ENCODE data around the gene RNF141.

RNF141 gene, protein sequence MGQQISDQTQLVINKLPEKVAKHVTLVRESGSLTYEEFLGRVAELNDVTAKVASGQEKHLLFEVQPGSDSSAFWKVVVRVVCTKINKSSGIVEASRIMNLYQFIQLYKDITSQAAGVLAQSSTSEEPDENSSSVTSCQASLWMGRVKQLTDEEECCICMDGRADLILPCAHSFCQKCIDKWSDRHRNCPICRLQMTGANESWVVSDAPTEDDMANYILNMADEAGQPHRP

DNA sequence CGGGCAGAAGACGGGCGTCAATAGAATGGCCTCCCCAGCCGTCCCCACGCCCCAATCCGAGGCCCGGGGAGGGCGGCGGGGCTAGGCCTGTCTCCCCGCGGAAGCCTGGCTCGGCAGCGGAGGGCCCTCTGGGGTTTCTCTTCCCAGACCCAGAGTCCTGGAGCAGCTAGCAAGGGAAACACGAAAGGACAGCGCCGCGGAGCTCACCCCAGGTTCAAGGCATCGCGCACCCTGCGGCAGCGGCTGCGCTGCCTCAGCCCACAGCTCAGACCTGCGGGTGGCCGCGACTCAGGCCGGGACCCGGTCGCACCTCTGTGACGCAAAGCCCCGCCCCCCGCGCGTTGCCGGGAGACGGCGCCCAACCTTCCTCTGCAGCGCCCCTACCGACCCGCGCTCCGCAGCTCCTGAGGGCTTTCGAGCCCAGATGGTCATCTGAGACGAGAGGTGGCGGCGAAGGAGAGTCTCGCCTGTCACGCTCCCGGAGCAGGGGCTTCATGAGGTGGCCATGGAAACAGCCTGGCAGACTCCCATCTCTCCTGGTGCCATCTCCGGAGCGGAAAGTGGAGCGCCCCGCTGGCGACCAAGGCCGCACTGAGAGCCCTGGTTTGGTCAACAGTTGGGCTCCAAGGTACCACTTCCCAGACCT lies at the start of gene RNF141:
RNF141 (minus strand) TSS at position 273 of the 646 bp plus-strand sequence. CDS start 7,029 bp downstream, outside the sequence.
- DNase-seq, result peak; percentile 91 to 93

GRCh38 chr11:10590218-10590915 lies 49.4 kb upstream of the RNF141 start:
- no peak for DNase-seq

DNA sequence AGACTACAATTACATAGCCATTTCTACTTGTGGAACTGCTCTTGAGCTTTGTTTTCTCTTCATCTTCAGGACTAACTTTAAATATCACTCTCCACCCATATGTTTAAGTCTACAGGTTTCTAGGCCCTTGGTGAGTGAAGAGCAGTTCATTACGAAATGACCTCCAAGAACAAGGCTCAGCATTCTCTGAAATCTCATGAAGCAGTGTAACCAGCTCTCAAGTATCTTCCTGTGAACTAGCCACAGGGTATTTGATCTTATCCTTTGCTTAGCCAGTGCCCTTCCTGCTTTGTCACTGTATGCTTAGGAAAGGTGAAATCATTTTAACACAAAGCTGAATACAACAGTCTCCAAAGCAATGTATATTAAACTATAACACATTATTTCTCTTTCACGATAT lies 47.9 kb upstream of the RNF141 start:
- DNase-seq, result no peak

DNA sequence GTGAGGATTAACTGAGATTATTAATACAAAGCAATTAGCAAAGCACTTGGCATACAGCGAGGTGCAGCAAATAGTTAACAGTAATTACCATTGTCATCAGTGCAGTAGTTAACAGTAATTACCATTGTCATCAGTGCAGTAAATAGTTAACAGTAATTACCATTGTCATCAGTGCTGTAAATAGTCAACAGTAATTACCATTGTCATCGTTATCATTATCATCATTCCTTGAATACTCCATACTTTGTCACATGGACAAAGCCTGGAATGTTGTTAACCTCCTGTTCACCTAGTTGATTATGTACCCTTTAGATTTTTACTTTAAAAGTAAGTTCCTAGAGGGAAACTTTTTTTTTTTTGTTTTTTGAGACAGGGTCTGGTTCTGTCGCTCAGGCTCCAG lies 47.0 kb upstream of the RNF141 start:
- no peak for DNase-seq

GRCh38 chr11:10587388-10587787 lies 46.4 kb upstream of the RNF141 start:
- DNase-seq, result no peak

DNA sequence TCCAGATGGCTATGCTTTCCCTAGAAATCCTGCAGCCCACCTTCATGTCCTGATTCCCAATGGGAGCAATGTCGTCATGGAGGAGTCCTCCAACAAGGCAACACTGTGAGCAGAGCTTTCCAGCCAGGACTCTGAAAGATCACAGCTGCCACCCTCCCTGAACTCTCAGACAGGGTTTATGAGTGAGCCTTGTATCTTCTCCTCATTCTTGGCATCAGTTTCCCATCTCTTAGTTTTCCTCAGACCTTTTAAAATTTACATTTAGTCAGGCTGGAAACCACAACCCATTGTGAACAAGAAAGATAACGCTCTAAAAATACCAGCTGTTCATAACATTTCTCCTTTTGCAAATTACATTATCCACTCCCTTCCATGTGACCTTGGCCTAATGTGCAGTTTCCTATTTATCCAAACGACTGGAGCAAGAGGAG lies 43.1 kb upstream of the RNF141 start:
- no peak for DNase-seq

DNA sequence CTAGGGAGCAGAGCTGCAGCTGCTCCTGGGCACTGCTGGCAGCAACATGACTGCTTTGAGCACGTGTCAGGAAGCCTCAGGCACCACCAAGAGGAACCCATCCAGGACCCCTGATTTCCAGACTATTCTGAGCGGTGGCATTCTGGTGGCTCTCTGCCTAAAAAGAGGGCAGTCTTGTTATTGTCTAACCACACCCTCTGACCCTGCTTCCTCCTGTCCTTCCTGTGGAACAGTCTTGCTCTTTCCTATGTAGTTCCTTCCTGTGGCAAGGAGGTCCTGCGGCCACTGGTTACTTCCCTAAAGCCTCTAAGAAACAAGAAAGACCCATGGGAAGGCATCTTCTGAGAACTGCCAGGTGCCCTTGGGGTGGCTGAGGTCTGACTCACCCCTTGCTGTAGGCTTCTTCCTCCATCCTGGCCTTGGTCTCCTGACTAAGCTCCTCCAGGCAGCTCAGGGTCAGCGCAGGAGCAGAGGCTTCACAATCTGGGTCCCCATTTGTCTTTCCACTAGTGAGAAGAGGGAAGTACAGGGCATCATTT lies 40.6 kb upstream of the RNF141 start:
- peak; percentile 25 to 71 for DNase-seq

DNA sequence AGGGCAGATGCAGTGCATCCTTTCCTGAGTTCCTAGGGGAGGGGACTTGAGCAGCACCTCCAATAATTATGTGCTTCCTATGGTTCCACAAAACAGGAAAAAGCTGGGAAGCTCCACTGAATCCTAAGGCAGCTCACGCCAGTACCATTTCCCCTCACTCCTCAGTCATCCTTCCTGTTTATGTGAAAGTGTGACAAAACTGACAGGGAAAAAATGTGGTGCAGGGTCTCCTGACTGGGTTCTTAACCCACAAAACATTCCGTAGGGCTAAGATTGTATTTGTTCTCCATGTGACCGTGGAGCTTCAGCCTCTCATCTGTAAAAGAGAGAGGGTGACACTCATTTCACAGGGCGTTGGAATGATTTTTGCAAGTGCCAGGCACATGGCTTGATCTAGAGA lies 39.6 kb upstream of the RNF141 start:
- no peak for DNase-seq

DNA sequence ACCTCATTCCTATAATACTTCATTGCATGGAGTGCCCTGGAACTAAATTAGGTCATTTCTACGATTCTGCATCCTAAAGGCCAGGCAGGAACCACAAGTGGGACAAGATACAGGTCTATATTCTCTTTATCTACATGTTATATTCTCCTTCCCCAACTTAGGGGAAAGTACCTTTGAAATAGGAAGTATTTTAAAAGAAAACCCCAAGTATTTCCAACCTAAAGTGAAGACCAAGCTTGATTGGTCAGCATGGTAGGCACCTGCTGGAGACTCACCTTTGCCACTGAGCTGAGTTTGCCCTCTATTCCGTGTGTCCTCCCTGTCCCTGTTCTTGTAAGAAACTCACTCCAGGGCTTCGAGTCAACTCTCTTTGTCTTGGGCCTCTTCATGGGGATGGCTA lies 38.7 kb upstream of the RNF141 start:
- DNase-seq, result no peak

GRCh38 chr11:10576035-10576398 lies 35.0 kb upstream of the RNF141 start:
- DNase-seq, result no peak

DNA sequence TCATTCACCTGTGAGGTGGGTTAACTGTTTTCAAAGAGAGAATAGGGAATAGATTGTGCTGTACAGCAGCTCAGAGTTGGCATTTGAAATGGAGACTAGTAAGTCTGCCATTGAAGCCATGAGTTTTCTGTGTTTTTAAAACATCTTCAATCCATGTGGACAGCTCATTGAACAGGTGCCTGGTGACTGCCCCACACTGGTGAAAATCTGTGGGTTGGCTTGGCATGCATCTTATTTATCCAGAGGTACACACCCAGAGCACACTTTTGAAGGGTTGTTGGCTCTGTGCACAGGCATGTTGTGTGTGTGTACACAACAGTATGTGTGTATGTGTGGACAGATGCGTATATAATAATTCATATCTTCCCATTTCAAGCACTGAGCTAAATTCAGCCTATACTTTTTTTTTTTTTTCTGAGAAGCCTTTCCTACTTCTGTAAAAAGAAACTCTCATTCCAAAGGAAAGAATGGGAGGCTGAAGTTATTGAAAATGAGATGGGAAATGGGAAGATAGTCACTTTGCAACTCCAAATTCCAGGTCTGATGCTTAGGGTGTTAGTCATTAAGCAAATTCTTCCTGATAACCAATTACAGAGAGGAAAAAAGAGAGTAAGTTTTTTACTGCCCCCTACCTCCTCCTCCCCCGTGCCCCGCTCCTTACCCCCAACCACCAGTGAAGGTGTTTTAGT lies 34.5 kb upstream of the RNF141 start:
- no peak for DNase-seq

DNA sequence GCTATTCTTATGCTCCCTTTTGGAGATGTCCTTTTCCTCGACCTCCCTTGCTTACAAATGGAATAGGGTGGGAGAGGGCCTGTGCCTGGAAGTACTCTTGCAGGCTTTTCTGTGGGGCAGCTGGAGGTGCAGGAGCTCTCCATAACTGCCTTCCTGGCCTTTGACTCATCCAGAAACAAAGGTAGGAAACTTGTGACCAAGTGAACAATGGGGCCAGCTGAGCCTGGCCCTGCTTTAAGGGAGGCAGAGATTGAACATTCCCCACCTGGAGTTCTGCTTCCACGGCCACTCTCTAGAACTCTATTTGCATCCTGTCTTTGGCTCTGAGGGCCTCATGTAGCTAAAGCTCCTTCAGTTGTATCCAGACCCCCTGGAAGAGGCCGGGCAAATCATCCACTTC lies 32.6 kb upstream of the RNF141 start:
- no peak for DNase-seq

DNA sequence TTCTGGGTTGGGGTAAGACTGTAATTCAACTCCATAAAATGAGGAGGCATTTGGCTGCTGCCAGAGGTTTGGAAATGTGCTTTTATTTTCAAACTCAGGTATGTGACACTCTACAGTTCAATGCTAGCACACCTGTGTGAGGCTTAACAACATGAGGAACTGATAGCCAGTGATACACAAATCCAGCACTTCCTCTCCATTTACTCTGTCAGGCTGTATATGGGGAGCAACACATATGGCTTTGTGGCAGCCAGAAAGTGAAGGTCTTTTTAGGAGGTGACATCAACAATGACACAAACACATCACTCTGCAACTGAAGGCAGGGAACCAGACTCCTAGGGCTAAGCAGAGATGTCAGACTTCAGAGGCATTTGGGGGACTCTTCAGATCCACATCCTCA lies 32.0 kb upstream of the RNF141 start:
- no peak for DNase-seq

GRCh38 chr11:10572533-10572932 lies 31.5 kb upstream of the RNF141 start:
- DNase-seq, result no peak

- DNase-seq, result no peak
Observed at GRCh38 chr11:10568486-10568941, 27.5 kb upstream of the RNF141 start, which contains the start of gene LYVE1. Gene LYVE1 (minus strand): TSS chr11:10568665. CDS start chr11:10568532, 133 bp downstream.

DNA sequence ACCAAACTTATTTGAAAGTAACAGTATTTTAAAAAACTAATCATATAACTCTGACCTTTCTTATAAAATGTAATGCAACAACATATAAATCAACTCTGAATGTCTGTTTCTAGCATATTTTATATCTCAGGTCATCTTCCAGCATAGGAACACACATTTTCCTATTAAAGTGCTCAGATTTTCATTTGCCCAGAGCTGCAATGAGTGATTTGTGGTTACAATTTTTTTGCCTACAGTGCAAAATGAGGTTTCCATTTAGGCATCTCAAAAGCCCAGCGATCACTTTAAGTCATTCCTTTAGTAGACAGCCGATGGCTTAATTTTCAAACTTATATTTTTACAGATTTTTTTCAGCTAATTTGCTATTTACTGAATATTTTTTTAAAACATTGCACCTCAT lies 26.5 kb upstream of the RNF141 start:
- DNase-seq, result no peak

DNA sequence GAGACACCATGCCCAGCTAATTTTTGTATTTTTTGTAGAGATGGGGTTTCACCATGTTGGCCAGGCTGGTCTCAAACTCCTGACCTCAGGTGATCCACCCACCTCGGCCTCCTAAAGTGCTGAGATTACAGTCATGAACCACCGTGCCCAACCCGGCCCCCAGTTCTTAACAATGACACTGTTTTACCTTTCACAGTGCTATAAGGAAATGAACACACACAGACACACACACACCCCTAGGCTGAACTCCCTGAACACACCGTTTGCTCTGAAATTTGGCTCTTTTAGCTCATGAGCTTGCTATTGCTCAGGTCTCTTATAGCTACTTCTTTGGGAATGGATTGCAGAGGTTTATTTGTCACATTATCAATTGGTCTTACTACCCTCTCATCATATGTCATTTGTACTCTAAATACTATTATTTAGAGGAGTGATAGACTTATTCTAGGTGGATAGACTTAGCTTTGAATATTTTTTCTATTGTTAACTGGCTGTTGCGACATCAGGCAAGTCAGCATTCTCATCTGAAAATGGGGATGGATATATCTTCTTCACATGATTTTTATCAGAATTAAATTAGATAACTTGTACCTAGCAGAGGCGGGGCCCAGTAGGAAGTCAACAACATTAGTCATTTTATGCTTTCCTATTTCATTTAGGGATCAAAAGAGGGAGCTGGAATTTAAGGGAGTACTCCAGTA lies 25.4 kb upstream of the RNF141 start:
- no peak for DNase-seq

GRCh38 chr11:10565493-10565892 lies 24.5 kb upstream of the RNF141 start:
- DNase-seq, result no peak

DNA sequence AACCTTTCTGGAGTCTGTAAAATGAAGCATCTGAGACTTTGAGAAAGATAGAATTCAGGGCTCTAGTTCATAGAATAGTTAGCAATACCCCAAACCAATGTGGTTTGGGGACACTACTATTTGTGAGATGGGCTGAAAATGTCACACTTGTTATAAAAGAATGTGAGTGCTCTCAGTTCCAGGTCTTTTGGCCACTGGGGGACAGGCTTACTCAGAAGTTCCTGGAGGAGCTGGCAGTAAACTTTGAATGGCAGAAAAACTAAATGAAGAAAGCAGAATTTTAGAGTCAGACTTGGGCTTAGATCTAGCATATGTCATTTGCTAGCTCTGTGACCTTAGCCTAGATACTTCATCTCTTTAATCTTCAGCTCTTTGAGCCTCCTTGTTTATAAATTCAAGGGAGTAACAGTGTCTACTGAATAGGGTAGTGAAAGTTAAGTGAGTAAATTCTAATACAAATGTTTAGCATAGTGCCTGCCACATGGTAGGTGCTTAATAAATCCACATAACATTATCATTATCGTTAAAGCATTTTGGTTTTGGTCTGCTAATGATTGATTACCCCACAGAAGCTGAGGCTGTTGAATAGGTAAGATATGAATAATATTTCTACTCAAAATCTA lies 23.8 kb upstream of the RNF141 start:
- DNase-seq, result no peak

- no peak for DNase-seq
Observed at GRCh38 chr11:10564030-10564429, 23.0 kb upstream of the RNF141 start.

- no peak for DNase-seq
Observed at GRCh38 chr11:10561947-10562346, 21.0 kb upstream of the RNF141 start.
